ENCODE data around the gene GFRA1.

GFRA1 gene

GRCh38 chr10:116306847-116307246, 33.8 kb upstream of the GFRA1 start:
- no peak overlapping the region for H3K4me3 ChIP-seq (ENCODE audit: low read depth, low read length)
- DNase-seq (ENCODE audit: low read depth, low spot score), result no peak
- TF ChIP-seq, protein P1, sequence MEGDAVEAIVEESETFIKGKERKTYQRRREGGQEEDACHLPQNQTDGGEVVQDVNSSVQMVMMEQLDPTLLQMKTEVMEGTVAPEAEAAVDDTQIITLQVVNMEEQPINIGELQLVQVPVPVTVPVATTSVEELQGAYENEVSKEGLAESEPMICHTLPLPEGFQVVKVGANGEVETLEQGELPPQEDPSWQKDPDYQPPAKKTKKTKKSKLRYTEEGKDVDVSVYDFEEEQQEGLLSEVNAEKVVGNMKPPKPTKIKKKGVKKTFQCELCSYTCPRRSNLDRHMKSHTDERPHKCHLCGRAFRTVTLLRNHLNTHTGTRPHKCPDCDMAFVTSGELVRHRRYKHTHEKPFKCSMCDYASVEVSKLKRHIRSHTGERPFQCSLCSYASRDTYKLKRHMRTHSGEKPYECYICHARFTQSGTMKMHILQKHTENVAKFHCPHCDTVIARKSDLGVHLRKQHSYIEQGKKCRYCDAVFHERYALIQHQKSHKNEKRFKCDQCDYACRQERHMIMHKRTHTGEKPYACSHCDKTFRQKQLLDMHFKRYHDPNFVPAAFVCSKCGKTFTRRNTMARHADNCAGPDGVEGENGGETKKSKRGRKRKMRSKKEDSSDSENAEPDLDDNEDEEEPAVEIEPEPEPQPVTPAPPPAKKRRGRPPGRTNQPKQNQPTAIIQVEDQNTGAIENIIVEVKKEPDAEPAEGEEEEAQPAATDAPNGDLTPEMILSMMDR (IDR thresholded peaks at IDR 0.05; ENCODE audit: low read depth, low read length), result no peak
- in situ Hi-C loops (cut with HindIII; ENCODE audit: low sequenced_read_pairs), result no loop called here

DNA sequence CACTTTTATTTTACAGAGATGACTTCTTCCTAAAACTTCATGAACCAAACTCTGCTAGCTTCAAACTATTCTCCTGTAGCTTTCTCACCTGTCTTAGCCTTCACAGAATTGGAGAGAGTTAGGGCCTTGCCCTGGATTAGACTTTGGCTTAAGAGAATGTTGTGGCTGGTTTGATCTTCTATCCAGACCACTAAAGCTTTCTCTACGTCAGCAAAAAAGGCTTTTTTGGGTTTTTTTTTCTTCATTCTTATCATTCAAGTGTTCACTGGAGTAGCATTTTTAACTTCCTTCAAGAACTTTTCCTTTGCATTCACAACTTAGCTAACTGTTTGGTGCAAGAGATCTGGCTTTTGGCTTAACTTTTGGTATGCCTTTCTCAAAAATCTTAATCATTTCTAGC, 31.9 kb upstream of the GFRA1 start:
- no peak for DNase-seq (ENCODE audit: low read depth, low spot score)
- in situ Hi-C loops (cut with HindIII; ENCODE audit: low sequenced_read_pairs), result no loop called here
- TF ChIP-seq, protein P1 (IDR thresholded peaks at IDR 0.05; ENCODE audit: low read depth, low read length), result no peak
- no peak overlapping the region for H3K4me3 ChIP-seq (ENCODE audit: low read depth, low read length)

- no peak for DNase-seq (ENCODE audit: low read depth, low spot score)
- H3K4me3 ChIP-seq (ENCODE audit: low read depth, low read length), result no peak overlapping the region
- in situ Hi-C loops (cut with HindIII; ENCODE audit: low sequenced_read_pairs), result no loop called here
- TF ChIP-seq, protein P1 (IDR thresholded peaks at IDR 0.05; ENCODE audit: low read depth, low read length), result no peak
Measured at GRCh38 chr10:116300542-116300941, 27.5 kb upstream of the GFRA1 start.

DNA sequence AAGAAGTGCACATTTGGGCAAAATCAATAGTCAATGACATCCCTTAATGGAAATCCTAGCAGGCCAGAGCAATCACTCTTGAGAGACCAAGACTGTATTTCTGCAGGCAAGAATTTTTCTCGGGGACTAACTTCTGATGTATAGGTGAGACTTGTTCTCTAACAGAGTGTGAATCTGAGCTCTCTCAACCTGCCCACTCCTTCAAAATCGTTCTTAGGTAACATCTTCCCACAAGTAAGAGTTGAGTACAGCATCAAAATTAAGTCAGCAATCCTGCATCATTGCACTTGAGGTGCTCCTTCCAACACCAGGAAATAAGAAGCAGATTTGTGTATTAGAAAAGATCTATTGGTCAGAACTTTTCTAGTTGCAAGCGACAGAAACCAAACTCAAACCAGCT, 25.6 kb upstream of the GFRA1 start:
- in situ Hi-C loops (cut with HindIII; ENCODE audit: low sequenced_read_pairs), result no loop called here
- no peak overlapping the region for H3K4me3 ChIP-seq (ENCODE audit: low read depth, low read length)
- DNase-seq (ENCODE audit: low read depth, low spot score), result no peak
- TF ChIP-seq, protein P1 (IDR thresholded peaks at IDR 0.05; ENCODE audit: low read depth, low read length), result no peak

GRCh38 chr10:116296291-116296721, 23.3 kb upstream of the GFRA1 start:
- no peak for DNase-seq (ENCODE audit: low read depth, low spot score)
- TF ChIP-seq, protein P1 (IDR thresholded peaks at IDR 0.05; ENCODE audit: low read depth, low read length), result no peak
- H3K4me3 ChIP-seq (ENCODE audit: low read depth, low read length), result no peak overlapping the region
- in situ Hi-C loops (cut with HindIII; ENCODE audit: low sequenced_read_pairs), result no loop called here

- DNase-seq (ENCODE audit: low read depth, low spot score), result no peak
- in situ Hi-C loops (cut with HindIII; ENCODE audit: low sequenced_read_pairs), result no loop called here
- no peak overlapping the region for H3K4me3 ChIP-seq (ENCODE audit: low read depth, low read length)
- TF ChIP-seq, protein P1 (IDR thresholded peaks at IDR 0.05; ENCODE audit: low read depth, low read length), result no peak
Measured at GRCh38 chr10:116292493-116292892, 19.5 kb upstream of the GFRA1 start.

- H3K4me3 ChIP-seq (ENCODE audit: low read depth, low read length), result no peak overlapping the region
- TF ChIP-seq, protein P1 (IDR thresholded peaks at IDR 0.05; ENCODE audit: low read depth, low read length), result no peak
- in situ Hi-C loops (cut with HindIII; ENCODE audit: low sequenced_read_pairs), result no loop called here
- DNase-seq (ENCODE audit: low read depth, low spot score), result no peak
Measured at GRCh38 chr10:116289652-116290051, 16.6 kb upstream of the GFRA1 start.
